Measurements from ENCODE around the gene NPAS3.

- TF ChIP-seq, protein P1, sequence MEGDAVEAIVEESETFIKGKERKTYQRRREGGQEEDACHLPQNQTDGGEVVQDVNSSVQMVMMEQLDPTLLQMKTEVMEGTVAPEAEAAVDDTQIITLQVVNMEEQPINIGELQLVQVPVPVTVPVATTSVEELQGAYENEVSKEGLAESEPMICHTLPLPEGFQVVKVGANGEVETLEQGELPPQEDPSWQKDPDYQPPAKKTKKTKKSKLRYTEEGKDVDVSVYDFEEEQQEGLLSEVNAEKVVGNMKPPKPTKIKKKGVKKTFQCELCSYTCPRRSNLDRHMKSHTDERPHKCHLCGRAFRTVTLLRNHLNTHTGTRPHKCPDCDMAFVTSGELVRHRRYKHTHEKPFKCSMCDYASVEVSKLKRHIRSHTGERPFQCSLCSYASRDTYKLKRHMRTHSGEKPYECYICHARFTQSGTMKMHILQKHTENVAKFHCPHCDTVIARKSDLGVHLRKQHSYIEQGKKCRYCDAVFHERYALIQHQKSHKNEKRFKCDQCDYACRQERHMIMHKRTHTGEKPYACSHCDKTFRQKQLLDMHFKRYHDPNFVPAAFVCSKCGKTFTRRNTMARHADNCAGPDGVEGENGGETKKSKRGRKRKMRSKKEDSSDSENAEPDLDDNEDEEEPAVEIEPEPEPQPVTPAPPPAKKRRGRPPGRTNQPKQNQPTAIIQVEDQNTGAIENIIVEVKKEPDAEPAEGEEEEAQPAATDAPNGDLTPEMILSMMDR (IDR thresholded peaks at IDR 0.05): no peak
- no peak for TF ChIP-seq EP300 (IDR thresholded peaks at IDR 0.05)
Measured at GRCh38 chr14:33643426-33644181, 704.9 kb downstream of the NPAS3 start.

Data from tibial nerve (tissue), 4 donors.